GM12801 (cell line): ENCODE measurements around the gene NR2F6.

Experiments
- CTCF ChIP-seq: IDR thresholded peaks from one replicate; pipeline ENCODE4 v1.5.1; 2011; ENCODE audit warnings: control low read depth; ENCODE audit not compliant: insufficient read length; ENCODE audit errors: extremely low read depth

NR2F6 gene

GRCh38 chr19:17259934-17260333 lies 14.2 kb upstream of the NR2F6 start:
- TF ChIP-seq CTCF = no peak

GRCh38 chr19:17259118-17259780 lies 13.5 kb upstream of the NR2F6 start:
- no peak for TF ChIP-seq CTCF

GRCh38 chr19:17256130-17256529 lies 10.4 kb upstream of the NR2F6 start:
- no peak for TF ChIP-seq CTCF

- TF ChIP-seq CTCF = no peak
These were observed 9.5 kb upstream of the NR2F6 start for GRCh38 chr19:17255150-17255621.

GRCh38 chr19:17254636-17255035 lies 8.9 kb upstream of the NR2F6 start:
- no peak for TF ChIP-seq CTCF

- TF ChIP-seq CTCF = no peak
These were observed 4.3 kb upstream of the NR2F6 start for GRCh38 chr19:17249887-17250548.

- no peak for TF ChIP-seq CTCF
These were observed 2.5 kb upstream of the NR2F6 start for GRCh38 chr19:17248011-17248776.
